Pancreas (tissue), 10 donors: ENCODE data around the gene FBLN2. TPM values are rescaled to one million over a fixed set of nuclear protein-coding genes. Genes with fewer than 3 reads are reported as not detected.
A peak's percentile ranks its signal among the peaks of the same experiment; 100 is the strongest.

ENCODE experiments used
- ATAC-seq, 4 donors: fragments of 200-7000 bp; cut with Tn5 transposase; one replicate each; pipeline versions ENCODE4 v1.8.0 to v1.9.1; 2020; ENCODE audit warnings: mild to moderate bottlenecking in 4 of 4, moderate library complexity in 4 of 4
- DNase-seq, 6 donors: peaks; one replicate each; pipeline ENCODE4 v3.0.0-alpha.2; 2020
- FAIRE-seq: peaks from 2 replicates; lab custom pipeline; 2012; peaks lifted over from hg19 to GRCh38; lab: Jason Lieb, UNC
- H3K27ac ChIP-seq, 4 donors: fragments of 200-600 bp; sonication (generic); 1 replicate in 3 of 4; 2 replicates in 1 of 4; pipeline versions ENCODE4 v1.5.0 to v1.8.0; 2020
- H3K27me3 ChIP-seq, 4 donors: fragments of 200-600 bp; one replicate each; pipeline ENCODE4 v1.8.0; 2021
- H3K36me3 ChIP-seq, 3 donors: fragments of 200-600 bp; sonication (generic) in 1 of 3; one replicate each; pipeline versions ENCODE4 v1.5.0 to v1.8.0; 2020 to 2021
- H3K4me1 ChIP-seq, 3 donors: fragments of 200-600 bp; one replicate each; pipeline ENCODE4 v1.8.0; 2021
- H3K4me3 ChIP-seq, 4 donors: fragments of 200-600 bp; sonication (generic) in 2 of 4; one replicate each; pipeline versions ENCODE4 v1.5.0 to v1.8.0; 2020 to 2021
- H3K9me3 ChIP-seq, 4 donors: fragments of 200-600 bp; one replicate each; pipeline ENCODE4 v1.8.0; 2021
- CTCF ChIP-seq, 4 donors: fragments of 200-600 bp; sonication (generic) in 3 of 4; IDR thresholded peaks; one replicate each; pipeline versions ENCODE4 v1.5.0 to v1.8.0; 2021; ENCODE audit warnings: antibody characterized with exemption in 4 of 4
- WGBS, 2 donors: extraction: QIAGEN DNeasy Blood & Tissue Kit; methylation state at CpG; one replicate each; pipeline ENCODE4 v1.1.7; 2013; 5-methylcytosine and 5-hydroxymethylcytosine counted together
- intact Hi-C, 3 donors: fragments of 100-400 bp; cut with DNase I; formaldehyde crosslinking; loops; one replicate each; pipeline versions ENCODE4 v1.11.1 to v1.14.2; 2022
- polyA plus RNA-seq, 2 donors: library from polyadenylated mRNA; stranded (reverse); fragments of 200-250 nt; gene quantifications; one replicate each; pipeline ENCODE4 v1.2.3, GENCODE V29; 2013
- total RNA-seq, 6 donors: library from RNA; stranded (reverse); fragmentation: NEBNext Ultra II Directional in 4 of 6; extraction: Animal tissue kit (Norgen Biotek cat#: 25700) in 4 of 6; gene quantifications; one replicate each; pipeline versions ENCODE4 v1.2.1 to v1.2.4, GENCODE V29; 2021 to 2023
- donor health status: healthy with polysubstance abuse.
- donor health status: DM: no; HTN: no; CAD: no; lungs with moderate emphysema.
- donor health status: DM: no; HTN: no; CAD: no.
- donor health status: control.
- donor health status: control.
- donor health status: Bipolar disorder and iron deficiency.
- donor health status: DM: yes; HTN: yes; CAD: no.
- donor health status: DM: no; HTN: no; CAD: no.
- donor health status: DM: no; HTN: no; CAD: no.
- donor health status: DM: yes; HTN: yes; CAD: no.

FBLN2 gene
- total and polyA plus RNA-seq, 8 donors = 2.4 to 21.8 (median 4.2) TPM

- WGBS, 2 donors = 91 to 93% methylated on average over 13 of the region's 13 CpGs
- H3K9me3 ChIP-seq = no peaks in the 10 kb centered on the region
- no peak overlapping the region for H3K4me3 ChIP-seq
- no peaks in the 10 kb centered on the region for H3K36me3 ChIP-seq
- DNase-seq (peak in 1 of 6 donors; percentile 51), FAIRE-seq (no peak), ATAC-seq (no peak)
- H3K27me3 ChIP-seq = no peaks in the 10 kb centered on the region
- intact Hi-C loops = no loop called here
- H3K4me1 ChIP-seq = no peaks in the 10 kb centered on the region
- no peak for TF ChIP-seq CTCF (IDR thresholded peaks at IDR 0.05)
- H3K27ac ChIP-seq = no peak overlapping the region
These were observed 84.3 kb downstream of the FBLN2 start for GRCh38 chr3:13633176-13633575.

- Histone ChIP-seq H3K27ac (no peak overlapping the region), H3K36me3 (no peaks in the 10 kb centered on the region), H3K27me3 (no peaks in the 10 kb centered on the region), H3K4me3 (no peak overlapping the region), H3K9me3 (no peaks in the 10 kb centered on the region), H3K4me1 (no peaks in the 10 kb centered on the region)
- no peak for TF ChIP-seq CTCF (IDR thresholded peaks at IDR 0.05)
- DNase-seq = peak in 1 of 6 donors; percentile 48
- intact Hi-C loops = no loop called here
- WGBS, 2 donors = 86 to 92% methylated on average over 18 of the region's 18 CpGs
- no peak for ATAC-seq
- no peak for FAIRE-seq
These were observed 85.2 kb downstream of the FBLN2 start for GRCh38 chr3:13634151-13634550.

GRCh38 chr3:13634615-13635014 is 85.7 kb downstream of the FBLN2 start:
- Histone ChIP-seq H3K36me3 (no peaks in the 10 kb centered on the region), H3K4me3 (no peak overlapping the region), H3K9me3 (no peaks in the 10 kb centered on the region), H3K27me3 (no peaks in the 10 kb centered on the region), H3K27ac (no peak overlapping the region), H3K4me1 (no peaks in the 10 kb centered on the region)
- DNase-seq (peak in 1 of 6 donors; percentile 40), FAIRE-seq (no peak), ATAC-seq (no peak)
- intact Hi-C loops = loop anchor here in 1 of 3 donors (5.0 kb wide), 1 partner anchor 132 kb away; no protein-coding TSS in a partner anchor
- TF ChIP-seq CTCF (IDR thresholded peaks at IDR 0.05) = no peak
- 78 to 88% methylated on average over 10 of the region's 10 CpGs for WGBS, 2 donors

- TF ChIP-seq CTCF (IDR thresholded peaks at IDR 0.05) = no peak
- ATAC-seq (no peak), DNase-seq (peak in 1 of 6 donors; percentile 52), FAIRE-seq (no peak)
- Histone ChIP-seq H3K27ac (no peak overlapping the region), H3K9me3 (no peaks in the 10 kb centered on the region), H3K27me3 (no peaks in the 10 kb centered on the region), H3K36me3 (no peaks in the 10 kb centered on the region), H3K4me3 (no peak overlapping the region), H3K4me1 (no peaks in the 10 kb centered on the region)
- intact Hi-C loops = loop anchor here in 1 of 3 donors (5.0 kb wide), 1 partner anchor 134 kb away; no protein-coding TSS in a partner anchor
- 68 to 78% methylated on average over 10 to 14 of the region's 14 CpGs for WGBS, 2 donors
These were observed 87.3 kb downstream of the FBLN2 start for GRCh38 chr3:13636186-13636585.

- 77 to 79% methylated on average over 8 of the region's 8 CpGs for WGBS, 2 donors
- H3K4me1 ChIP-seq = no peaks in the 10 kb centered on the region
- no peaks in the 10 kb centered on the region for H3K36me3 ChIP-seq
- DNase-seq = peak in 1 of 6 donors; percentile 14
- TF ChIP-seq CTCF (IDR thresholded peaks at IDR 0.05) = no peak
- no peak for FAIRE-seq
- no peak overlapping the region for H3K27ac ChIP-seq
- intact Hi-C loops = loop anchor here in 1 of 3 donors (5.0 kb wide), 1 partner anchor 135 kb away; no protein-coding TSS in a partner anchor
- no peaks in the 10 kb centered on the region for H3K9me3 ChIP-seq
- H3K27me3 ChIP-seq = no peaks in the 10 kb centered on the region
- ATAC-seq = no peak
- H3K4me3 ChIP-seq = no peak overlapping the region
These were observed 87.9 kb downstream of the FBLN2 start for GRCh38 chr3:13636874-13637273.
